Stimulated activated naive B cell treated with anti-CD40 and anti-IgM and Interleukin-4, amounts not matched to agents 10 μg/mL and 1 μg/mL and 100 μg/mL, for 72 hours (primary cell): ENCODE measurements around the gene BACE2.
A peak's percentile ranks its signal among the peaks of the same experiment; 100 is the strongest.

Experiments
- ATAC-seq, 2 donors: fragments of 150-1000 bp; cut with Tn5 transposase; replicated peaks; 2 replicates each; pipeline ENCODE4 v1.10.0; 2021; ENCODE audit warnings: moderate library complexity in 1 of 2
- DNase-seq: peaks from one replicate; pipeline ENCODE4 v3.0.0; 2021
- H3K27ac Mint-ChIP-seq: one replicate; pipeline ENCODE4 v1.8.0; 2022; ENCODE audit warnings: mild to moderate bottlenecking, mixed read lengths
- H3K27me3 Mint-ChIP-seq, 2 donors: one replicate each; pipeline ENCODE4 v1.8.0; 2022; ENCODE audit warnings: mixed read lengths in 2 of 2
- H3K36me3 Mint-ChIP-seq, 2 donors: one replicate each; pipeline ENCODE4 v1.8.0; 2022; ENCODE audit warnings: mixed read lengths in 2 of 2, mild to moderate bottlenecking in 1 of 2
- H3K4me1 Mint-ChIP-seq, 2 donors: one replicate each; pipeline ENCODE4 v1.8.0; 2022; ENCODE audit warnings: mixed read lengths in 2 of 2, mild to moderate bottlenecking in 1 of 2
- H3K4me3 Mint-ChIP-seq, 2 donors: one replicate each; pipeline ENCODE4 v1.8.0; 2022; ENCODE audit warnings: mild to moderate bottlenecking in 2 of 2, mixed read lengths in 2 of 2, moderate library complexity in 1 of 2
- H3K9me3 Mint-ChIP-seq, 2 donors: one replicate each; pipeline ENCODE4 v1.8.0; 2022; ENCODE audit warnings: mixed read lengths in 2 of 2, mild to moderate bottlenecking in 1 of 2

BACE2 gene

GRCh38 chr21:41321211-41321907 lies 153.4 kb downstream of the BACE2 start:
- no peak overlapping the region for H3K4me3 Mint-ChIP-seq
- peaks cover 24 to 51% of the 10 kb centered on the region in 2 donors for H3K27me3 Mint-ChIP-seq
- H3K9me3 Mint-ChIP-seq = no peaks in the 10 kb centered on the region
- no peaks in the 10 kb centered on the region for H3K36me3 Mint-ChIP-seq
- peak in 1 of 2 donors; percentile 45 for ATAC-seq
- peaks cover 5 to 6% of the 10 kb centered on the region in 2 donors for H3K4me1 Mint-ChIP-seq
- H3K27ac Mint-ChIP-seq = no peak overlapping the region
- no peak for DNase-seq

GRCh38 chr21:41321908-41322495 lies 154.0 kb downstream of the BACE2 start:
- DNase-seq (no peak), ATAC-seq (no peak)
- H3K27me3 Mint-ChIP-seq = peaks cover 24 to 48% of the 10 kb centered on the region in 2 donors
- H3K9me3 Mint-ChIP-seq = no peaks in the 10 kb centered on the region
- H3K4me3 Mint-ChIP-seq = no peak overlapping the region
- H3K27ac Mint-ChIP-seq = no peak overlapping the region
- H3K36me3 Mint-ChIP-seq = no peaks in the 10 kb centered on the region
- peaks cover 5 to 6% of the 10 kb centered on the region in 2 donors for H3K4me1 Mint-ChIP-seq

GRCh38 chr21:41322496-41323382 lies 154.8 kb downstream of the BACE2 start:
- no peaks in the 10 kb centered on the region for H3K9me3 Mint-ChIP-seq
- DNase-seq (no peak), ATAC-seq (no peak)
- no peak overlapping the region for H3K27ac Mint-ChIP-seq
- no peak overlapping the region for H3K4me3 Mint-ChIP-seq
- H3K27me3 Mint-ChIP-seq = peaks cover 19 to 41% of the 10 kb centered on the region in 2 donors
- H3K4me1 Mint-ChIP-seq = peaks cover 0 to 1% of the 10 kb centered on the region in 2 donors
- no peaks in the 10 kb centered on the region for H3K36me3 Mint-ChIP-seq

- H3K4me3 Mint-ChIP-seq = no peak overlapping the region
- ATAC-seq = no peak
Measured at GRCh38 chr21:41325138-41325912, 157.4 kb downstream of the BACE2 start.

GRCh38 chr21:41326414-41327080 lies 158.6 kb downstream of the BACE2 start:
- Mint-ChIP-seq H3K27ac (no peak overlapping the region), H3K27me3 (peaks cover 0 to 18% of the 10 kb centered on the region in 2 donors), H3K4me3 (no peak overlapping the region), H3K36me3 (no peaks in the 10 kb centered on the region), H3K9me3 (no peaks in the 10 kb centered on the region), H3K4me1 (peaks cover 0 to 1% of the 10 kb centered on the region in 2 donors)
- peak in 1 of 2 donors; percentile 42 for ATAC-seq
- no peak for DNase-seq

More at GRCh38 chr21:41325138-41325912, 157.4 kb downstream of the BACE2 start:
- Mint-ChIP-seq H3K9me3 (no peaks in the 10 kb centered on the region), H3K27me3 (peaks cover 6 to 25% of the 10 kb centered on the region in 2 donors), H3K27ac (no peak overlapping the region), H3K4me1 (peaks cover 0 to 1% of the 10 kb centered on the region in 2 donors), H3K36me3 (no peaks in the 10 kb centered on the region)
- DNase-seq = no peak

GRCh38 chr21:41327753-41328152 lies 159.8 kb downstream of the BACE2 start:
- Mint-ChIP-seq H3K27ac (no peak overlapping the region), H3K9me3 (no peaks in the 10 kb centered on the region), H3K27me3 (peaks cover 5 to 22% of the 10 kb centered on the region in 2 donors), H3K36me3 (no peaks in the 10 kb centered on the region), H3K4me3 (no peak overlapping the region), H3K4me1 (peaks cover 0 to 1% of the 10 kb centered on the region in 2 donors)
- ATAC-seq (no peak), DNase-seq (no peak)

DNA sequence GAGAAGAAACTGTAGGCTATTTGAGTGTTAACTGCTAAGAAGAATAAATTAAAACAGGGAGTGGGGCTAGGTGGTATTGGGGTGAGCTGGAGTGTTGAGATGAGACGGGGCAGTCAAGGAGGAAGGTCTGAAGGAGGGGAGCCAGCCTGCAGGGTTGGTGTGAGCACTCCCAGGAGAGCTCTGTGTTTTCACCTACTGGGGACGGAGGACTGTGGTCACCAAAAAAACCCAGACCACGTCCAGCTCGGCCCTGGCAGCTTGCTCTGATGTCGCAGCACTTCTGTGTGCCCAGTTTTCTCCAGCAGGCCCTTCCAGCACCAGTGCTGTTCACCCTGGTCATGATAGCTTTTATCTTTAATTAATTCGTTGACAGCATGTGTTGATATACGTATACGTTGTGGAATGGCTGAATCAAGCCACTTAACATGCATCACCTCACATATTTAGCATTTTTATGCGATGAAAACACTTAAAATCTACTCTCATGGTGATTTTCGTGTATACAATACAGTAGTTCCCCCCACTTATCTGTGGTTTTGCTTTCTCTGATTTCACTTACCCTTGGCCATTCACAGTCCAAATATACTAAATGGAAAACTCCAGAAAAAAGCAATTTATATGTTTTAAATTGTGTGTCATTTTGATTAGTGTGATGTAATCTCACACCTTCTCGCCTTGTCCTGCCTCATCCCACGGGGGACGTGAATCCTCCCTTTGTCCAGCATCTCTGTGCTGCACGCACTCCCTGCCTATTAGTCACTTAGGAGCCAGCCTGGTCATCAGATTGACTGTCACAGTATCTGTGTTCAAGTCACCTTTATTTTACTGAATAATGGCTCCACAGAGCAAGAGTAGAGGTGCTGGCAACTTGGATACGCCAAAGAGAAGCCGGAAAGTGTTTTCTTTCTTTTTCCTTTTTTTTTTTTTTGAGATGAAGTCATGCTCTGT lies 161.0 kb downstream of the BACE2 start:
- Mint-ChIP-seq H3K9me3 (peaks cover 6% of the 10 kb centered on the region in 2 donors), H3K36me3 (peaks cover 4 to 5% of the 10 kb centered on the region in 2 donors), H3K4me3 (no peak overlapping the region), H3K27me3 (peaks cover 5 to 22% of the 10 kb centered on the region in 2 donors), H3K27ac (no peak overlapping the region), H3K4me1 (peaks cover 0 to 1% of the 10 kb centered on the region in 2 donors)
- no peak for ATAC-seq
- DNase-seq = no peak
